Heart right ventricle (tissue), 16 donors: ENCODE measurements around the gene BCAP29. TPM values are rescaled to one million over a fixed set of nuclear protein-coding genes. Genes with fewer than 3 reads are reported as not detected.
A peak's percentile ranks its signal among the peaks of the same experiment; 100 is the strongest.

Experiments used
- ATAC-seq, 8 donors: fragments of 200-7000 bp; cut with Tn5 transposase; one replicate each; pipeline ENCODE4 v1.9.1; 2020; ENCODE audit warnings: mild to moderate bottlenecking in 8 of 8, moderate library complexity in 8 of 8, moderate number of reproducible peaks in 1 of 8
- DNase-seq, 2 donors: peaks; one replicate each; pipeline ENCODE4 v3.0.0-alpha.2; 2020
- H3K27ac ChIP-seq, 10 donors: fragments of 200-600 bp; sonication (generic) in 2 of 10; one replicate each; pipeline versions ENCODE4 v1.5.0 to v1.8.0; 2020 to 2022; ENCODE audit warnings: mild to moderate bottlenecking in 3 of 10
- H3K27me3 ChIP-seq, 7 donors: fragments of 200-600 bp; one replicate each; pipeline ENCODE4 v1.8.0; 2021 to 2022; ENCODE audit warnings: mild to moderate bottlenecking in 2 of 7
- H3K36me3 ChIP-seq, 9 donors: fragments of 200-600 bp; sonication (generic) in 1 of 9; one replicate each; pipeline versions ENCODE4 v1.5.0 to v1.8.0; 2020 to 2022; ENCODE audit warnings: mild to moderate bottlenecking in 2 of 9
- H3K4me1 ChIP-seq, 9 donors: fragments of 200-600 bp; sonication (generic) in 1 of 9; one replicate each; pipeline versions ENCODE4 v1.5.0 to v1.8.0; 2020 to 2022; ENCODE audit warnings: mild to moderate bottlenecking in 4 of 9
- H3K4me3 ChIP-seq, 10 donors: fragments of 200-600 bp; sonication (generic) in 2 of 10; one replicate each; pipeline versions ENCODE4 v1.5.0 to v1.8.0; 2020 to 2022; ENCODE audit warnings: mild to moderate bottlenecking in 7 of 10, moderate library complexity in 2 of 10
- H3K9me3 ChIP-seq, 11 donors: fragments of 200-600 bp in 10 of 11; sonication (generic) in 2 of 11; one replicate each; pipeline versions ENCODE4 v1.5.0 to v1.8.0; 2013 to 2022; ENCODE audit warnings: mild to moderate bottlenecking in 2 of 11, control low read depth in 1 of 11, moderate library complexity in 1 of 11
- WGBS, 2 donors: extraction: QIAGEN DNeasy Blood & Tissue Kit; methylation state at CpG; one replicate each; pipeline ENCODE4 v1.1.7; 2013; ENCODE audit warnings: inconsistent platforms in 1 of 2; 5-methylcytosine and 5-hydroxymethylcytosine counted together
- intact Hi-C, 10 donors: fragments of 100-400 bp; cut with DNase I; formaldehyde crosslinking; loops; one replicate each; pipeline versions ENCODE4 v1.11.1 to v1.14.2; 2022
- polyA plus RNA-seq, 2 donors: library from polyadenylated mRNA; stranded (reverse); fragments of 200-250 nt; gene quantifications; one replicate each; pipeline ENCODE4 v1.2.3, GENCODE V29; 2013
- total RNA-seq, 10 donors: library from RNA; stranded (reverse); fragmentation: NEBNext Ultra II Directional in 3 of 10; extraction: Animal tissue kit (Norgen Biotek cat#: 25700) in 3 of 10; gene quantifications; one replicate each; pipeline versions ENCODE4 v1.2.1 to v1.2.4, GENCODE V29; 2021 to 2023
- TF ChIP-seq, protein P1 (sequence below), 9 donors: fragments of 200-600 bp; sonication (generic) in 2 of 9; IDR thresholded peaks; one replicate each; pipeline versions ENCODE4 v1.5.0 to v1.8.0; 2021 to 2022; ENCODE audit warnings: antibody characterized with exemption in 9 of 9, mild to moderate bottlenecking in 5 of 9, moderate library complexity in 1 of 9
- donor health status: Arrhythmogenic right ventricular cardiomyopathy.
- donor health status: ischemic (EF 13 %, LVEDD 7.1; RV severe dilation, severe dysfunction).
- donor health status: healthy with polysubstance abuse.
- donor health status: DM: no; HTN: yes; CAD: no.
- donor health status: DM: no; HTN: no; CAD: no.
- donor health status: ischemic (EF 25% LVEDD 6.9; RV normal size, moderate dysfunction).
- donor health status: ischemic (EF 25% LVEDD 5.7; RV mildly dilated, moderate dysfunction).
- donor health status: healthy.
- donor health status: DM: yes; HTN: yes; CAD: no.
- donor health status: Ischemic cardiomyopathy.
- donor health status: ischemic (EF 35%, LVEDD 5.7; RV mildly dilated, moderate dysfunction).
- donor health status: nonischemic (EF 11% LVEDD 7.7; RV severe dilation, severe dysfunction).
- donor health status: DM: yes; HTN: yes; CAD: no.
- donor health status: PGD.
- donor health status: ischemic (EF 29% LVEDD 5.4; RV normal size, mild dysfunction).
- donor health status: nonischemic (EF 23%, LVEDD 6.1; RV moderate dilation, normal function).

Gene BCAP29
- total and polyA plus RNA-seq, 12 donors = 62.7 to 141 (median 111) TPM

DNA sequence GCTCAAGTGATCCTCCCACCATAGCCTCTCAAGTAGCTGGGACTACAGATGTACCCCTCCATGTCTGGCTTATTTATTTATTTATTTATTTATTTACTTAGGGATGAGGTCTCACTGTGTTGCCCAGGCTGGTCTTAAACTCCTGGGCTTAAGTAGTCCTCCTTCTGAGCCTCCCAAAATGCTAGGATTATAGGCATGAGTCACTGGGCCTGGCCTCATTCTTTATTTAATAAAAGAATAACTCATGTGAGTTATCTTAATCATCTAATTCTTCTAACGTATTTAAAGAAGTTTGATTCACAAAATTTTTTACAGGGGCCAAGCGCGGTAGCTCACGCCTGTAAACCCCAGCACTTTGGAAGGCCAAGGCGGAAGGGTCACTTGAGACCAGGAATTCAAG is 72.6 kb downstream of the BCAP29 start:
- DNase-seq = no peak
- H3K4me1 ChIP-seq = no peaks in the 10 kb centered on the region
- no peak for ATAC-seq
- TF ChIP-seq, protein P1, sequence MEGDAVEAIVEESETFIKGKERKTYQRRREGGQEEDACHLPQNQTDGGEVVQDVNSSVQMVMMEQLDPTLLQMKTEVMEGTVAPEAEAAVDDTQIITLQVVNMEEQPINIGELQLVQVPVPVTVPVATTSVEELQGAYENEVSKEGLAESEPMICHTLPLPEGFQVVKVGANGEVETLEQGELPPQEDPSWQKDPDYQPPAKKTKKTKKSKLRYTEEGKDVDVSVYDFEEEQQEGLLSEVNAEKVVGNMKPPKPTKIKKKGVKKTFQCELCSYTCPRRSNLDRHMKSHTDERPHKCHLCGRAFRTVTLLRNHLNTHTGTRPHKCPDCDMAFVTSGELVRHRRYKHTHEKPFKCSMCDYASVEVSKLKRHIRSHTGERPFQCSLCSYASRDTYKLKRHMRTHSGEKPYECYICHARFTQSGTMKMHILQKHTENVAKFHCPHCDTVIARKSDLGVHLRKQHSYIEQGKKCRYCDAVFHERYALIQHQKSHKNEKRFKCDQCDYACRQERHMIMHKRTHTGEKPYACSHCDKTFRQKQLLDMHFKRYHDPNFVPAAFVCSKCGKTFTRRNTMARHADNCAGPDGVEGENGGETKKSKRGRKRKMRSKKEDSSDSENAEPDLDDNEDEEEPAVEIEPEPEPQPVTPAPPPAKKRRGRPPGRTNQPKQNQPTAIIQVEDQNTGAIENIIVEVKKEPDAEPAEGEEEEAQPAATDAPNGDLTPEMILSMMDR (IDR thresholded peaks at IDR 0.05) = no peak
- intact Hi-C loops = no loop called here
- no peaks in the 10 kb centered on the region for H3K36me3 ChIP-seq
- 97 to 98% methylated on average over 5 of the region's 5 CpGs for WGBS, 2 donors
- H3K9me3 ChIP-seq = peaks cover 0 to 7% (median 0%) of the 10 kb centered on the region in 11 donors
- no peaks in the 10 kb centered on the region for H3K27me3 ChIP-seq
- H3K4me3 ChIP-seq = no peak overlapping the region
- no peak overlapping the region for H3K27ac ChIP-seq

DNA sequence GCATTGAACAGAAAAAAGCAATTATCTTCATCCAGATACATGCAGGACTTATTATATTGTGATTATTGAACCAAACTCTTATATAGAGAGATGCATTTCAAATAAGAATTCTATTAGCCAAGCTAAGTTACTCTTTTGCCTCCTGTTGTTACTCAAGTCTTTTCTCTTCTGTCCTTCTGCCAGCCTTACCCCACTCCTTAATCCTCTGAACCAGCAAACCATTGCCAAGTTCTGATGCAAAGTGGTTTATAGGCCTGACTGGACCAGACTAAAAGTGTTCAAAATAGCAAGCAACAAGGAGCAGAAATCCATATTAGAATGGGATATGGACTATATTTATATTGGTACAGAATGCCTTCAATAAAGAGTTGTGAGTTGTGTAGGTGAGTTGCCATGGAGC is 78.4 kb downstream of the BCAP29 start:
- H3K9me3 ChIP-seq = no peaks in the 10 kb centered on the region
- H3K27me3 ChIP-seq = peaks cover 0 to 47% (median 23%) of the 10 kb centered on the region in 7 donors
- intact Hi-C loops = no loop called here
- TF ChIP-seq, protein P1 (IDR thresholded peaks at IDR 0.05) = no peak
- no peak overlapping the region for H3K27ac ChIP-seq
- no peak for DNase-seq
- H3K4me3 ChIP-seq = no peak overlapping the region
- no peaks in the 10 kb centered on the region for H3K36me3 ChIP-seq
- no peak for ATAC-seq
- peaks cover 0 to 19% (median 11%) of the 10 kb centered on the region in 9 donors for H3K4me1 ChIP-seq

DNA sequence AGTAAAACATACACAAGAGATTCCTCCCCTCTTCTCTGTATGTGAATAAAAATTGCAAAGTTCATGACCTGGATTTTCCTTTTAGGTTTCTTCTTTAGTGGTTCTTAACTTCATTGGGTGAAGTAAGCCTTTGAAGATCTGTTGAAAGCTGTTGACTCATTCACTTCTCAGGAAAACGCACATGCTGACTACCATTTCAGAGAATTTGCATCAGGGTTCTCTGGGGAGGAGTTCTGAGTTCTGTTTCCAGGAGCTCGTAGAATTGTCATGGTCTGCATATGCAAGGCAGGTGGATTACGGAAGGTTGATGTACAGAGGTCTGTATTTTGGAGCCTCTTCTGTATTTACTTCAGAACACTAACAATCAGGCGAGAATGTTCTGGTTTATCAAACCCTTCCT is 79.6 kb downstream of the BCAP29 start:
- H3K27me3 ChIP-seq = peaks cover 0 to 55% (median 23%) of the 10 kb centered on the region in 7 donors
- ATAC-seq = no peak
- H3K27ac ChIP-seq = no peak overlapping the region
- no peaks in the 10 kb centered on the region for H3K36me3 ChIP-seq
- TF ChIP-seq, protein P1 (IDR thresholded peaks at IDR 0.05) = no peak
- peaks cover 0 to 19% (median 11%) of the 10 kb centered on the region in 9 donors for H3K4me1 ChIP-seq
- no peak overlapping the region for H3K4me3 ChIP-seq
- intact Hi-C loops = no loop called here
- H3K9me3 ChIP-seq = no peaks in the 10 kb centered on the region
- WGBS, 2 donors = 88 to 90% methylated on average over 4 of the region's 4 CpGs
- DNase-seq = no peak

DNA sequence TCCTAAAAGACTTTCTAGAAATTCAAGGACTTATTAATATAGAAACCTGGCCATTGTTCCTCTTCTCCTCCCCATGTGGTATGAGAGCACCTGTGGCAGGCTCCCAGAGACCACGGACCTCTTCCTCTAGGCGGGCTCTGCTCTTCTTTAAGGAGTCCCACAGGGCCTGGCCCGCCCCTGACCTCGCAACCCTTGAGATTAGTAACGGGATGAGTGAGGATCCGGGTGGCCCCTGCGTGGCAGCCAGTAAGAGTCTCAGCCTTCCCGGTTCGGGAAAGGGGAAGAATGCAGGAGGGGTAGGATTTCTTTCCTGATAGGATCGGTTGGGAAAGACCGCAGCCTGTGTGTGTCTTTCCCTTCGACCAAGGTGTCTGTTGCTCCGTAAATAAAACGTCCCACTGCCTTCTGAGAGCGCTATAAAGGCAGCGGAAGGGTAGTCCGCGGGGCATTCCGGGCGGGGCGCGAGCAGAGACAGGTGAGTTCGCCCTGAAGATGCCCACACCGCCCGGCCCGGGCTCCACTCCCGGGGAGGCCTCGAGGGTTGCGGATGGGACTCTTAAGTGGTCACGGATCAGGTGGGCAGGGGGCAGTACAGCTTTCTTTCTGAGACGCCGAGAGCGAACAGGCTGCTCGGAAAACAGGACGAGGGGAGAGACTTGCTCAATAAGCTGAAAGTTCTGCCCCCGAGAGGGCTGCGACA is 80.5 kb downstream of the BCAP29 start, which contains the start of gene SLC26A4:
Gene SLC26A4, plus strand, starts transcription at position 448 of the 700 bp plus-strand sequence. CDS start 814 bp downstream, outside the sequence.
- Histone ChIP-seq H3K36me3 (no peaks in the 10 kb centered on the region), H3K27me3 (peaks cover 0 to 55% (median 23%) of the 10 kb centered on the region in 7 donors), H3K4me3 (peak within 1 kb of the TSS; percentile 2 to 77 (median 54)), H3K9me3 (no peaks in the 10 kb centered on the region), H3K27ac (no peak within 1 kb of the TSS), H3K4me1 (peaks cover 0 to 19% (median 11%) of the 10 kb centered on the region in 9 donors)
- DNase-seq (peak in 1 of 2 donors; percentile 11), ATAC-seq (peak in 5 of 8 donors; percentile 11 to 68 (median 22))
- TF ChIP-seq, protein P1 (IDR thresholded peaks at IDR 0.05) = no peak
- intact Hi-C loops = no loop called here
- 8 to 10% methylated on average over 37 of the region's 37 CpGs for WGBS, 2 donors
